ENCODE measurements around the gene HELZ. TPM values are rescaled to one million over a fixed set of nuclear protein-coding genes. Genes with fewer than 3 reads are reported as not detected.

The HELZ gene
- total RNA-seq, 1 experiment from 2014 or later: 49.8 TPM

DNA sequence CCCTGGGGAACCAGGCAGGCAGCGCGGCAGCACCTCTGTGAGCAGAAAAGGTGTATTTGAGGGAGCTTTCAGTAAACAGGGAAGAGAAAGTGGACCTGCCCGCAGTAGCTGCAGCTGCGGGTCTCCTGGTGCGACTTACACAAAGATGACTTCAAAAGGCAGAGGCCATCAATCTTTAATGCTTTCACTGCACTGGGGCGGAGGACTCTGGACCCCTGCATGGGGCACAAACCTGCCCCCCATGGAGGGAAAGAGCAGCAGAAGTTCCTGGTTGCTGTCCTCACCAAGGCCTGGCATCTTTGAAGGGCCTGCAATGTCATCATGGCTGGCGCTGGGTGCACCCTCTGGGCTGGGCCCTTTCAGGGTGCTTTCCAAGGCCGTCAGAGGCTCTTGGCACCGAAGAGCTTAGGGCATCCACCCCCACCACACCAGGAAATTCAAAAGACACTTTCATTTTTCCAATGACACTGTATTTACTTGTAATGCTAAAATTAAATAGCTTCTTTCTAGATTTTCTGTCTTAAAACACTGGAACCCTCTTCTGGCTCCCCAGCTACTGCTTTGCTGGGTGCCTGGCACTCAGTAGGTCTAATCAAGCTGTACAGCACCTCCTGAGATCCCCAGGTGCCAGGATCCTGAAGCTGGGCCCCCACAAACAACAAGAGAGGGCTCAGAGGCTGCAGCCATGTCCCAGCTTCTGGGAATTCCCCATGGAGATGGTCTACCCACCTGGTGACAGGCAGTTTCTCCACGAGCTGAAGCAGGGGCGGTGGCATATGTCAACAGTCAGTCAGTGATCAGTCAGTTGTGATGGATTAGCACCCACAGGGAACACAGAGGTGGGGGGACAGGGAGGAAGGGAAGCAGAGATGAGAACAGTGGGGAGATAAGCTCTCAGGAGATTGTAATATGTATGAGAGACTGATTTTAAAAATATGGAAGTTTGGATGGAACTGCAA, 202.8 kb downstream of the HELZ start:
- H3K4me3 Mint-ChIP-seq: no peak overlapping the region
- no peaks in the 10 kb centered on the region for H3K27me3 ChIP-seq (ENCODE audit: insufficient read depth, low read length)
- H2BK20ac ChIP-seq (ENCODE audit: low read depth, low read length, poor library complexity, severe bottlenecking): no peak overlapping the region
- H3K23me2 ChIP-seq (ENCODE audit: insufficient read length, low read depth, low read length, poor library complexity, severe bottlenecking): no peaks in the 10 kb centered on the region
- WGBS (ENCODE audit: extremely low coverage, insufficient read length, low lambda C conversion rate): no CpG with 5 or more reads among the region's 11 CpGs
- H3K23ac ChIP-seq (ENCODE audit: insufficient read length, low read depth, low read length): no peak overlapping the region
- H3K27ac Mint-ChIP-seq: no peak overlapping the region
- peaks cover 0 to 1% of the 10 kb centered on the region in 2 experiments; a peak in 2 of 5 replicates for H3K9me3 Mint-ChIP-seq
- no peak for DNase-seq
- H3K79me2 ChIP-seq (ENCODE audit: insufficient read depth, low read length): no peaks in the 10 kb centered on the region
- no peak overlapping the region for H3K27ac ChIP-seq (ENCODE audit: insufficient read length, low read depth, low read length)
- no peaks in the 10 kb centered on the region for H4K20me1 ChIP-seq (ENCODE audit: control insufficient read depth, insufficient read depth, insufficient read length)
- no peaks in the 10 kb centered on the region for H3K9me3 ChIP-seq (ENCODE audit: control insufficient read depth, low read depth, low read length)
- H2AK5ac ChIP-seq (ENCODE audit: insufficient read length, low read length): no peak overlapping the region
- H3K27me3 Mint-ChIP-seq (ENCODE audit: low read depth): peaks cover 2% of the 10 kb centered on the region
- no peak overlapping the region for H4K5ac ChIP-seq (ENCODE audit: insufficient read length, low read depth, low read length)
- no peak overlapping the region for H2AFZ ChIP-seq (ENCODE audit: low read length)
- H3K9ac ChIP-seq (ENCODE audit: extremely low read depth, insufficient read length, low read length): no peak overlapping the region
- no peak overlapping the region for H2BK120ac ChIP-seq (ENCODE audit: low read depth, low read length, poor library complexity, severe bottlenecking)
- no peak overlapping the region for H3K18ac ChIP-seq (ENCODE audit: insufficient read length, low read depth, low read length)
- no peak overlapping the region for H2BK15ac ChIP-seq (ENCODE audit: low read depth, low read length)
- no peak overlapping the region for H3K4me2 ChIP-seq (ENCODE audit: insufficient read depth, insufficient read length, low read length)
- no peak overlapping the region for H4K91ac ChIP-seq (ENCODE audit: insufficient read length, low read depth, low read length)
- no peaks in the 10 kb centered on the region; a peak in 1 of 7 replicates for H3K36me3 Mint-ChIP-seq (ENCODE audit: insufficient read depth in 1 of 3, low read depth in 3 of 3)
- H3K14ac ChIP-seq (ENCODE audit: insufficient read depth, low read length): no peak overlapping the region
- H3K4me1 ChIP-seq (ENCODE audit: insufficient read depth, low read length): no peaks in the 10 kb centered on the region
- no peak overlapping the region for H3K4ac ChIP-seq (ENCODE audit: low read depth, low read length)
- peaks cover 8 to 13% of the 10 kb centered on the region in 2 experiments; a peak in 3 of 4 replicates for H3K4me1 Mint-ChIP-seq
- H3K56ac ChIP-seq (ENCODE audit: insufficient read length, low read depth, low read length): no peak overlapping the region
- no peak overlapping the region for H2BK12ac ChIP-seq (ENCODE audit: insufficient read length, low read depth, low read length)
- H2BK5ac ChIP-seq (ENCODE audit: insufficient read length, low read length): no peak overlapping the region
- H3K79me1 ChIP-seq (ENCODE audit: insufficient read depth, low read depth, low read length, poor library complexity, severe bottlenecking): no peaks in the 10 kb centered on the region
- H3T11ph ChIP-seq (ENCODE audit: low read length): no peak overlapping the region
- TF ChIP-seq, protein P1, sequence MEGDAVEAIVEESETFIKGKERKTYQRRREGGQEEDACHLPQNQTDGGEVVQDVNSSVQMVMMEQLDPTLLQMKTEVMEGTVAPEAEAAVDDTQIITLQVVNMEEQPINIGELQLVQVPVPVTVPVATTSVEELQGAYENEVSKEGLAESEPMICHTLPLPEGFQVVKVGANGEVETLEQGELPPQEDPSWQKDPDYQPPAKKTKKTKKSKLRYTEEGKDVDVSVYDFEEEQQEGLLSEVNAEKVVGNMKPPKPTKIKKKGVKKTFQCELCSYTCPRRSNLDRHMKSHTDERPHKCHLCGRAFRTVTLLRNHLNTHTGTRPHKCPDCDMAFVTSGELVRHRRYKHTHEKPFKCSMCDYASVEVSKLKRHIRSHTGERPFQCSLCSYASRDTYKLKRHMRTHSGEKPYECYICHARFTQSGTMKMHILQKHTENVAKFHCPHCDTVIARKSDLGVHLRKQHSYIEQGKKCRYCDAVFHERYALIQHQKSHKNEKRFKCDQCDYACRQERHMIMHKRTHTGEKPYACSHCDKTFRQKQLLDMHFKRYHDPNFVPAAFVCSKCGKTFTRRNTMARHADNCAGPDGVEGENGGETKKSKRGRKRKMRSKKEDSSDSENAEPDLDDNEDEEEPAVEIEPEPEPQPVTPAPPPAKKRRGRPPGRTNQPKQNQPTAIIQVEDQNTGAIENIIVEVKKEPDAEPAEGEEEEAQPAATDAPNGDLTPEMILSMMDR (conservative IDR thresholded peaks at IDR 0.05): no peak
- no peak overlapping the region for H4K8ac ChIP-seq (replicated peaks; ENCODE audit: insufficient read length, low read depth, low read length)

All from H9 (cell line).